GM19023 (cell line): ENCODE results near the gene TSSK6.

Experiments used
- ATAC-seq: cut with Tn5 transposase; IDR thresholded peaks from one replicate; pipeline ENCODE4 v1.9.1; 2021; ENCODE audit warnings: mild to moderate bottlenecking, moderate library complexity; ENCODE audit not compliant: unreplicated experiment

The TSSK6 gene

GRCh38 chr19:19465436-19466070 is 49.8 kb downstream of the TSSK6 start:
- ATAC-seq = no peak

GRCh38 chr19:19464339-19465098 is 50.8 kb downstream of the TSSK6 start:
- no peak for ATAC-seq
